A549 (cell line): ENCODE results near the gene LTBP4. TPM values are rescaled to one million over a fixed set of nuclear protein-coding genes. Genes with fewer than 3 reads are reported as not detected.

Experiments used
- ATAC-seq, 2 experiments: fragments of 200-7000 bp in 1 of 2; fragments of >200 bp in 1 of 2; cut with Nextera tagmentation in 1 of 2; cut with Tn5 transposase in 1 of 2; 3 replicates each; pipeline versions ENCODE4 v1.8.0 to v1.9.1; 2018 to 2020; ENCODE audit warnings: mild to moderate bottlenecking in 1 of 2, moderate library complexity in 1 of 2
- CTCF ChIA-PET: fragments of 300-600 bp; sonication (Branson Sonifier 250); formaldehyde crosslinking; extraction: SDS; loops from one replicate; lab custom pipeline; 2021; ENCODE audit warnings: antibody characterized with exemption, inconsistent platforms; lab: Yijun Ruan, JAX
- POLR2A ChIA-PET: fragments of 350-600 bp; formaldehyde crosslinking; extraction: SDS; loops from one replicate; lab custom pipeline; 2021; ENCODE audit warnings: antibody characterized with exemption, inconsistent platforms; lab: Yijun Ruan, JAX
- DNase-seq, 2 experiments: peaks; one replicate each; pipeline versions ENCODE4 v3.0.0 to v3.0.0-alpha.2; 2011 to 2016; ENCODE audit warnings: low read depth in 1 of 2, low spot score in 1 of 2
- FAIRE-seq: peaks from 2 replicates; lab custom pipeline; 2011; peaks lifted over from hg19 to GRCh38; lab: Jason Lieb, UNC
- H3K27ac ChIP-seq, 2 experiments: fragments of >200 bp; sonication (Bioruptor Twin); formaldehyde crosslinking; 3 replicates each; pipeline ENCODE4 v1.5.1; 2016 to 2017
- H3K4me1 ChIP-seq: fragments of >200 bp; sonication (Bioruptor Twin); formaldehyde crosslinking; 3 replicates; pipeline ENCODE4 v1.6.1; 2016
- H3K4me2 ChIP-seq: fragments of >200 bp; sonication (Bioruptor Twin); formaldehyde crosslinking; 3 replicates; pipeline ENCODE4 v1.6.1; 2016
- H3K4me3 ChIP-seq: fragments of >200 bp; sonication (Bioruptor Twin); formaldehyde crosslinking; 3 replicates; pipeline ENCODE4 v1.5.1; 2016
- H3K9me3 ChIP-seq: fragments of >200 bp; sonication (Bioruptor Twin); formaldehyde crosslinking; 3 replicates; pipeline ENCODE4 v1.6.1; 2016
- BHLHE40 ChIP-seq: IDR thresholded peaks from 2 replicates; pipeline ENCODE4 v1.6.1; 2012; ENCODE audit warnings: low read depth, low read length, inconsistent platforms
- CBX2 ChIP-seq: fragments of 200-600 bp; sonication (generic); IDR thresholded peaks from 2 replicates; pipeline ENCODE4 v1.6.1; 2016; ENCODE audit warnings: low read depth, mild to moderate bottlenecking, borderline replicate concordance
- EHMT2 ChIP-seq: fragments of 200-600 bp; sonication (generic); IDR thresholded peaks from 2 replicates; pipeline ENCODE4 v1.6.1; 2016; ENCODE audit warnings: antibody characterized with exemption, low read depth, mild to moderate bottlenecking, moderate library complexity
- EP300 ChIP-seq, 2 experiments: fragments of >200 bp; sonication (Bioruptor Twin); formaldehyde crosslinking; IDR thresholded peaks; 2 replicates in 1 of 2; 3 replicates in 1 of 2; pipeline ENCODE4 v1.6.1; 2016 to 2017
- FOSB ChIP-seq: fragments of 250-450 bp; sonication (Bioruptor Pico); IDR thresholded peaks from 2 replicates; pipeline ENCODE4 v1.5.0; 2020; ENCODE audit warnings: mild to moderate bottlenecking, moderate library complexity
- FOSL2 ChIP-seq, 2 experiments: fragments of 450-650 bp in 1 of 2; fragments of >200 bp in 1 of 2; sonication (Bioruptor Twin) in 1 of 2; formaldehyde crosslinking; IDR thresholded peaks; 2 replicates each; pipeline versions ENCODE4 v1.5.0 to v1.6.1; 2016 to 2020; ENCODE audit warnings: mild to moderate bottlenecking in 1 of 2, moderate library complexity in 1 of 2
- FOXS1 ChIP-seq: fragments of 250-450 bp; sonication (Bioruptor Pico); IDR thresholded peaks from 2 replicates; pipeline ENCODE4 v1.5.0; 2020; ENCODE audit warnings: mild to moderate bottlenecking, moderate library complexity
- HDAC2 ChIP-seq: fragments of 200-600 bp; sonication (generic); IDR thresholded peaks from 2 replicates; pipeline ENCODE4 v1.6.1; 2016
- HOXB13 ChIP-seq: fragments of 250-450 bp; sonication (Bioruptor Pico); IDR thresholded peaks from 2 replicates; pipeline ENCODE4 v1.5.0; 2020; ENCODE audit warnings: low read depth, mild to moderate bottlenecking, moderate library complexity
- JUN ChIP-seq, 2 experiments: fragments of >200 bp; sonication (Bioruptor Twin); formaldehyde crosslinking; IDR thresholded peaks; 2 replicates in 1 of 2; 3 replicates in 1 of 2; pipeline ENCODE4 v1.6.1; 2016 to 2017
- JUNB ChIP-seq: fragments of >200 bp; sonication (Bioruptor Twin); formaldehyde crosslinking; IDR thresholded peaks from 2 replicates; pipeline ENCODE4 v1.6.1; 2016
- KDM5A ChIP-seq: fragments of 200-600 bp; sonication (generic); IDR thresholded peaks from 2 replicates; pipeline ENCODE4 v1.6.1; 2016; ENCODE audit warnings: antibody characterized with exemption, mild to moderate bottlenecking
- MAFK ChIP-seq: fragments of 450-650 bp; IDR thresholded peaks from 2 replicates; pipeline ENCODE4 v1.6.1; 2014; ENCODE audit not compliant: partially characterized antibody
- MYC ChIP-seq: IDR thresholded peaks from 2 replicates; pipeline ENCODE4 v1.6.1; 2012; ENCODE audit warnings: mild to moderate bottlenecking, inconsistent platforms, low read length, improper control_type of control experiment, borderline replicate concordance
- NFE2L2 ChIP-seq: fragments of 150-350 bp; conservative IDR thresholded peaks from 2 replicates; pipeline ENCODE4 v1.6.1; 2014; ENCODE audit warnings: low read length
- NR3C1 ChIP-seq: fragments of >200 bp; sonication (Bioruptor Twin); formaldehyde crosslinking; IDR thresholded peaks from 3 replicates; pipeline ENCODE4 v1.6.1; 2017
- POLR2AphosphoS2 ChIP-seq: conservative IDR thresholded peaks from 2 replicates; pipeline ENCODE4 v1.6.1; 2012; ENCODE audit warnings: low read length, improper control_type of control experiment, inconsistent platforms
- RAD21 ChIP-seq, 2 experiments: fragments of >200 bp in 1 of 2; sonication (Bioruptor Twin) in 1 of 2; formaldehyde crosslinking in 1 of 2; IDR thresholded peaks in 1 of 2; conservative IDR thresholded peaks in 1 of 2; 2 replicates in 1 of 2; 3 replicates in 1 of 2; pipeline ENCODE4 v1.6.1; 2012 to 2018; ENCODE audit warnings: inconsistent platforms in 1 of 2
- RNF2 ChIP-seq: fragments of 200-600 bp; sonication (generic); IDR thresholded peaks from 2 replicates; pipeline ENCODE4 v1.6.1; 2016; ENCODE audit warnings: low read depth, mild to moderate bottlenecking, antibody characterized with exemption, moderate library complexity, borderline replicate concordance
- SREBF2 ChIP-seq: fragments of 450-650 bp; IDR thresholded peaks from 2 replicates; pipeline ENCODE4 v1.6.1; 2014; ENCODE audit warnings: mild to moderate bottlenecking, moderate library complexity
- TFCP2L1 ChIP-seq: fragments of 250-450 bp; sonication (Bioruptor Pico); IDR thresholded peaks from 2 replicates; pipeline ENCODE4 v1.5.0; 2021; ENCODE audit warnings: mild to moderate bottlenecking
- ZNF302 ChIP-seq: fragments of 250-450 bp; sonication (Bioruptor Pico); IDR thresholded peaks from 2 replicates; pipeline ENCODE4 v1.9.0; 2021; ENCODE audit warnings: inconsistent platforms, mild to moderate bottlenecking, moderate library complexity
- WGBS: methylation state at CpG from one replicate; pipeline ENCODE4 v1.1.6; 2017; ENCODE audit errors: missing lambda C conversion rate; 5-methylcytosine and 5-hydroxymethylcytosine counted together
- polyA plus RNA-seq, 4 experiments: library from polyadenylated mRNA; depleted of rRNA in 3 of 4; stranded (reverse); fragments of >200 nt; fragmentation: RNase III in 1 of 4; extraction: RNeasy Plus Mini Kit Qiagen cat#74134 plus additional on column Dnase treatment in 1 of 4; gene quantifications; 2 replicates in 3 of 4; 3 replicates in 1 of 4; pipeline ENCODE4 v1.2.3, GENCODE V29; 2011 to 2017
- TF ChIP-seq, protein P1 (sequence below): fragments of >200 bp; sonication (Bioruptor Twin); formaldehyde crosslinking; IDR thresholded peaks from 3 replicates; pipeline ENCODE4 v1.6.1; 2016
- TF ChIP-seq, protein P2 (sequence below): fragments of >200 bp; sonication (Bioruptor Twin); formaldehyde crosslinking; IDR thresholded peaks from 3 replicates; pipeline ENCODE4 v1.5.1; 2016
- TF ChIP-seq, protein P3 (sequence below): fragments of 200-600 bp; sonication (generic); IDR thresholded peaks from 2 replicates; pipeline ENCODE4 v1.6.1; 2016; ENCODE audit warnings: antibody characterized with exemption, mild to moderate bottlenecking, moderate library complexity

LTBP4 gene
- polyA plus RNA-seq, 2 of the 4 experiments (the other 2 are of a cell fraction) = 23.1 to 43.2 TPM

- ChIA-PET POLR2A (interaction anchor here (1.1 to 1.2 kb wide), 2 partner anchors 10 to 18 kb away, joined by 3 to 5 read pairs; partner anchors contain the start of gene NUMBL), CTCF (interaction anchor here (0.7 to 14.9 kb wide), 9 partner anchors 8 to 472 kb away, joined by 3 to 140 read pairs (median 4); partner anchors contain the start of gene EGLN2)
- Histone ChIP-seq H3K27ac (no peak overlapping the region), H3K4me2 (no peak overlapping the region), H3K4me3 (no peak overlapping the region), H3K9me3 (peaks cover 10% of the 10 kb centered on the region), H3K4me1 (no peaks in the 10 kb centered on the region)
- ATAC-seq (no peak), FAIRE-seq (peak; percentile 98), DNase-seq (no peak)
- 89% methylated on average over 7 of the region's 7 CpGs for WGBS
- TF ChIP-seq, protein P1, sequence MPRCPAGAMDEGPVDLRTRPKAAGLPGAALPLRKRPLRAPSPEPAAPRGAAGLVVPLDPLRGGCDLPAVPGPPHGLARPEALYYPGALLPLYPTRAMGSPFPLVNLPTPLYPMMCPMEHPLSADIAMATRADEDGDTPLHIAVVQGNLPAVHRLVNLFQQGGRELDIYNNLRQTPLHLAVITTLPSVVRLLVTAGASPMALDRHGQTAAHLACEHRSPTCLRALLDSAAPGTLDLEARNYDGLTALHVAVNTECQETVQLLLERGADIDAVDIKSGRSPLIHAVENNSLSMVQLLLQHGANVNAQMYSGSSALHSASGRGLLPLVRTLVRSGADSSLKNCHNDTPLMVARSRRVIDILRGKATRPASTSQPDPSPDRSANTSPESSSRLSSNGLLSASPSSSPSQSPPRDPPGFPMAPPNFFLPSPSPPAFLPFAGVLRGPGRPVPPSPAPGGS = no peak
Observed at GRCh38 chr19:40672573-40673299, 71.6 kb downstream of the LTBP4 start.

GRCh38 chr19:40673397-40673796 lies 72.2 kb downstream of the LTBP4 start:
- no peak; a peak in 1 of 6 replicates for ATAC-seq
- FAIRE-seq = no peak
- Histone ChIP-seq H3K9me3 (peaks cover 10% of the 10 kb centered on the region), H3K27ac (no peak overlapping the region), H3K4me2 (no peak overlapping the region), H3K4me1 (no peaks in the 10 kb centered on the region), H3K4me3 (no peak overlapping the region)
- WGBS = 94% methylated on average over 11 of the region's 11 CpGs
- CTCF ChIA-PET = interaction anchor here (0.9 to 14.9 kb wide), 7 partner anchors 10 to 125 kb away, joined by 3 to 140 read pairs (median 6); partner anchors contain the start of gene EGLN2
- TF ChIP-seq, protein P2, sequence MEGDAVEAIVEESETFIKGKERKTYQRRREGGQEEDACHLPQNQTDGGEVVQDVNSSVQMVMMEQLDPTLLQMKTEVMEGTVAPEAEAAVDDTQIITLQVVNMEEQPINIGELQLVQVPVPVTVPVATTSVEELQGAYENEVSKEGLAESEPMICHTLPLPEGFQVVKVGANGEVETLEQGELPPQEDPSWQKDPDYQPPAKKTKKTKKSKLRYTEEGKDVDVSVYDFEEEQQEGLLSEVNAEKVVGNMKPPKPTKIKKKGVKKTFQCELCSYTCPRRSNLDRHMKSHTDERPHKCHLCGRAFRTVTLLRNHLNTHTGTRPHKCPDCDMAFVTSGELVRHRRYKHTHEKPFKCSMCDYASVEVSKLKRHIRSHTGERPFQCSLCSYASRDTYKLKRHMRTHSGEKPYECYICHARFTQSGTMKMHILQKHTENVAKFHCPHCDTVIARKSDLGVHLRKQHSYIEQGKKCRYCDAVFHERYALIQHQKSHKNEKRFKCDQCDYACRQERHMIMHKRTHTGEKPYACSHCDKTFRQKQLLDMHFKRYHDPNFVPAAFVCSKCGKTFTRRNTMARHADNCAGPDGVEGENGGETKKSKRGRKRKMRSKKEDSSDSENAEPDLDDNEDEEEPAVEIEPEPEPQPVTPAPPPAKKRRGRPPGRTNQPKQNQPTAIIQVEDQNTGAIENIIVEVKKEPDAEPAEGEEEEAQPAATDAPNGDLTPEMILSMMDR = no peak
- TF ChIP-seq ZNF302 (no peak), FOSB (CRISPR knock-in tag) (no peak), POLR2AphosphoS2 (no peak), FOXS1 (CRISPR knock-in tag) (no peak), HDAC2 (no peak), CBX2 (no peak), EP300 (IDR thresholded peaks at IDR 0.05) (no peak), MAFK (no peak), FOSL2 (IDR thresholded peaks at IDR 0.05) (no peak), FOSL2 (CRISPR knock-in tag; IDR thresholded peaks at IDR 0.05) (no peak), BHLHE40 (no peak), NR3C1 (no peak)
- DNase-seq = no peak
- POLR2A ChIA-PET = interaction anchor here (0.9 kb wide), 1 partner anchor 10 kb away, joined by 5 read pairs; no protein-coding TSS in a partner anchor

GRCh38 chr19:40674291-40674690 lies 73.1 kb downstream of the LTBP4 start:
- no peak overlapping the region for H3K4me2 ChIP-seq
- no peaks in the 10 kb centered on the region for H3K4me1 ChIP-seq
- no peak overlapping the region for H3K27ac ChIP-seq
- H3K4me3 ChIP-seq = no peak overlapping the region
- DNase-seq (no peak), FAIRE-seq (no peak), ATAC-seq (no peak; a peak in 1 of 6 replicates)
- WGBS = 91% methylated on average over 3 of the region's 3 CpGs
- ChIA-PET POLR2A (interaction anchor here (0.9 kb wide), 1 partner anchor 11 kb away, joined by 5 read pairs; no protein-coding TSS in a partner anchor), CTCF (interaction anchor here (0.7 to 14.9 kb wide), 7 partner anchors 9 to 141 kb away, joined by 3 to 140 read pairs (median 6); no protein-coding TSS in a partner anchor)
- peaks cover 5% of the 10 kb centered on the region for H3K9me3 ChIP-seq
- TF ChIP-seq TFCP2L1 (CRISPR knock-in tag) (no peak), RAD21 (conservative IDR thresholded peaks at IDR 0.05 in 1 of 2, IDR thresholded peaks at IDR 0.05 in 1 of 2) (no peak), MAFK (no peak), KDM5A (no peak), SREBF2 (no peak), EHMT2 (no peak), NFE2L2 (no peak), RNF2 (no peak), JUNB (no peak), NR3C1 (no peak), MYC (no peak), HOXB13 (CRISPR knock-in tag) (no peak), JUN (IDR thresholded peaks at IDR 0.05) (no peak)
- TF ChIP-seq, protein P3, sequence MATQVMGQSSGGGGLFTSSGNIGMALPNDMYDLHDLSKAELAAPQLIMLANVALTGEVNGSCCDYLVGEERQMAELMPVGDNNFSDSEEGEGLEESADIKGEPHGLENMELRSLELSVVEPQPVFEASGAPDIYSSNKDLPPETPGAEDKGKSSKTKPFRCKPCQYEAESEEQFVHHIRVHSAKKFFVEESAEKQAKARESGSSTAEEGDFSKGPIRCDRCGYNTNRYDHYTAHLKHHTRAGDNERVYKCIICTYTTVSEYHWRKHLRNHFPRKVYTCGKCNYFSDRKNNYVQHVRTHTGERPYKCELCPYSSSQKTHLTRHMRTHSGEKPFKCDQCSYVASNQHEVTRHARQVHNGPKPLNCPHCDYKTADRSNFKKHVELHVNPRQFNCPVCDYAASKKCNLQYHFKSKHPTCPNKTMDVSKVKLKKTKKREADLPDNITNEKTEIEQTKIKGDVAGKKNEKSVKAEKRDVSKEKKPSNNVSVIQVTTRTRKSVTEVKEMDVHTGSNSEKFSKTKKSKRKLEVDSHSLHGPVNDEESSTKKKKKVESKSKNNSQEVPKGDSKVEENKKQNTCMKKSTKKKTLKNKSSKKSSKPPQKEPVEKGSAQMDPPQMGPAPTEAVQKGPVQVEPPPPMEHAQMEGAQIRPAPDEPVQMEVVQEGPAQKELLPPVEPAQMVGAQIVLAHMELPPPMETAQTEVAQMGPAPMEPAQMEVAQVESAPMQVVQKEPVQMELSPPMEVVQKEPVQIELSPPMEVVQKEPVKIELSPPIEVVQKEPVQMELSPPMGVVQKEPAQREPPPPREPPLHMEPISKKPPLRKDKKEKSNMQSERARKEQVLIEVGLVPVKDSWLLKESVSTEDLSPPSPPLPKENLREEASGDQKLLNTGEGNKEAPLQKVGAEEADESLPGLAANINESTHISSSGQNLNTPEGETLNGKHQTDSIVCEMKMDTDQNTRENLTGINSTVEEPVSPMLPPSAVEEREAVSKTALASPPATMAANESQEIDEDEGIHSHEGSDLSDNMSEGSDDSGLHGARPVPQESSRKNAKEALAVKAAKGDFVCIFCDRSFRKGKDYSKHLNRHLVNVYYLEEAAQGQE = no peak
- TF ChIP-seq, protein P1 = no peak
